HepG2 (cell line): ENCODE results near the gene ADAMTS16. TPM values are rescaled to one million over a fixed set of nuclear protein-coding genes. Genes with fewer than 3 reads are reported as not detected.

Source experiments
- ARNT2 ChIP-seq: sonication (generic); formaldehyde crosslinking; IDR thresholded peaks from 2 replicates; pipeline ENCODE4 v1.8.0; 2022; ENCODE audit warnings: mild to moderate bottlenecking, low read depth, missing genetic modification reagents, moderate library complexity
- CCAR2 ChIP-seq: fragments of 200-400 bp; formaldehyde crosslinking; optimal IDR thresholded peaks from 2 replicates; pipeline ENCODE3; 2018; ENCODE audit warnings: low read depth, mild to moderate bottlenecking, low read length, moderate library complexity
- CEBPG ChIP-seq: IDR thresholded peaks from 2 replicates; pipeline ENCODE4 v1.6.1; 2016
- SMAD3 ChIP-seq: sonication (generic); formaldehyde crosslinking; IDR thresholded peaks from 2 replicates; pipeline ENCODE4 v1.4.0; 2020; ENCODE audit warnings: missing genetic modification reagents
- ZNF331 ChIP-seq: sonication (generic); formaldehyde crosslinking; IDR thresholded peaks from 2 replicates; pipeline ENCODE4 v1.4.0; 2020; ENCODE audit warnings: missing genetic modification reagents
- ZNF335 ChIP-seq: sonication (generic); formaldehyde crosslinking; IDR thresholded peaks from 2 replicates; pipeline ENCODE4 v1.4.0; 2020; ENCODE audit warnings: missing genetic modification reagents
- ZNF558 ChIP-seq: sonication (generic); formaldehyde crosslinking; IDR thresholded peaks from 2 replicates; pipeline ENCODE4 v1.9.0; 2022; ENCODE audit warnings: mild to moderate bottlenecking, missing genetic modification reagents, borderline replicate concordance
- ZNF614 ChIP-seq: IDR thresholded peaks from 2 replicates; pipeline ENCODE4 v1.6.1; 2018; ENCODE audit warnings: missing biosample characterization, missing genetic modification reagents, inconsistent platforms, borderline replicate concordance
- polyA plus RNA-seq, 8 experiments: library from polyadenylated mRNA; depleted of rRNA in 3 of 8; stranded (reverse) in 7 of 8; unstranded in 1 of 8; fragments of >200 nt; fragmentation: Illumina TruSeq in 4 of 8; extraction: Trizol in 4 of 8; gene quantifications; 2 replicates each; pipeline versions ENCODE4 v1.2.1 to v1.2.3, GENCODE V29; 2011 to 2016; ENCODE audit warnings: low read depth in 4 of 8, missing spikeins in 1 of 8, mixed read lengths in 1 of 8; ENCODE audit not compliant: insufficient read depth in 1 of 8
- total RNA-seq, 5 experiments: library from RNA; depleted of rRNA; stranded (reverse); fragments of >200 nt; fragmentation: Illumina TruSeq; extraction: Trizol; gene quantifications; 2 replicates each; pipeline ENCODE4 v1.2.3, GENCODE V29; 2016; ENCODE audit warnings: low read depth in 1 of 5
- TF ChIP-seq, protein P1 (sequence below): IDR thresholded peaks from 2 replicates; pipeline ENCODE4 v1.6.1; 2016; ENCODE audit warnings: low read depth, missing genetic modification reagents, missing compliant biosample characterization
- TF ChIP-seq, protein P2 (sequence below): sonication (generic); formaldehyde crosslinking; IDR thresholded peaks from 2 replicates; pipeline ENCODE4 v1.4.0; 2020; ENCODE audit warnings: missing genetic modification reagents
- TF ChIP-seq, protein P3 (sequence below): sonication (generic); formaldehyde crosslinking; IDR thresholded peaks from 2 replicates; pipeline ENCODE4 v1.5.0; 2020; ENCODE audit warnings: missing genetic modification reagents
- TF ChIP-seq, protein P4 (sequence below): IDR thresholded peaks from 2 replicates; pipeline ENCODE4 v1.6.1; 2012; ENCODE audit warnings: low read length, improper control_type of control experiment
- TF ChIP-seq, protein P5 (sequence below): sonication (generic); formaldehyde crosslinking; IDR thresholded peaks from 2 replicates; pipeline ENCODE4 v1.8.0; 2022; ENCODE audit warnings: mild to moderate bottlenecking, missing genetic modification reagents, moderate library complexity

ADAMTS16 gene
- total and polyA plus RNA-seq, 2 of the 13 experiments (the other 11 are each of a cell fraction or from before 2014, with no cell fraction given) = 0.02 to 0.03 TPM

DNA sequence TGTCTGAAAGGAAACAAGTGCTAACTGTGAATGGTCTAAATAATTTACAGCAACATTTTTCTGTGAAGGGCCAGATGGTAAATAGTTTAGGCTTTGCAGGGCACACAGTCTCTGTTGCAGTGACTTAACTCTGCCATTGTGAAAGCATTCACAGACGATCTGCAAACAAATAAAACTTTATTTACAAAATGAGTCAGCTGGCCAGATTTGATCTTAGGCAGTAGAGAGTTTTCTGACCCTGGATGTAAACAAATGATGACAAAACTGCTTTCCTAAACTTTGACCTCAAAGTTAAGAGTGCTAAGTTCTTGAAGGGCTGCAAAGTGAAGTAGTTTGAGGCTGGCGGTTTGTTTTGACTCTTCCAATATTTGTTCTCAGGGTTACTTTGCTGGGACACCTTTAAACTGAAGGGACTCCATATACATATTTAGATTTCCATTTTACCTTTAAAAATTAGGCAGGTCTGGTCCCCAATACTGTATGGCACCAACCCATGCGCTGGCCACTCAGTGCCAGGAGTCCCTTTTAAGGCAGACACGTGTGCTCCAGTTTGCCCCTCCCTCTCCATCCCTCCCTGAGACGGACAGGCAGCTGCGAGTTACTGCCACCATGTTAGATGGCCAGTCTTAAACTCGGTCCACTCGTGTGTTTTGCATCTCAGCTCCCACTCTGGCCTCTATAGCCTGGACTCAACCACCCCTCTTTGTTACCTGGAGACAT lies 4.0 kb upstream of the ADAMTS16 start (continued):
- peak; percentile 86; the same call in 1 of the 2 replicates for TF ChIP-seq SMAD3 (CRISPR knock-in tag)
- TF ChIP-seq, protein P1, sequence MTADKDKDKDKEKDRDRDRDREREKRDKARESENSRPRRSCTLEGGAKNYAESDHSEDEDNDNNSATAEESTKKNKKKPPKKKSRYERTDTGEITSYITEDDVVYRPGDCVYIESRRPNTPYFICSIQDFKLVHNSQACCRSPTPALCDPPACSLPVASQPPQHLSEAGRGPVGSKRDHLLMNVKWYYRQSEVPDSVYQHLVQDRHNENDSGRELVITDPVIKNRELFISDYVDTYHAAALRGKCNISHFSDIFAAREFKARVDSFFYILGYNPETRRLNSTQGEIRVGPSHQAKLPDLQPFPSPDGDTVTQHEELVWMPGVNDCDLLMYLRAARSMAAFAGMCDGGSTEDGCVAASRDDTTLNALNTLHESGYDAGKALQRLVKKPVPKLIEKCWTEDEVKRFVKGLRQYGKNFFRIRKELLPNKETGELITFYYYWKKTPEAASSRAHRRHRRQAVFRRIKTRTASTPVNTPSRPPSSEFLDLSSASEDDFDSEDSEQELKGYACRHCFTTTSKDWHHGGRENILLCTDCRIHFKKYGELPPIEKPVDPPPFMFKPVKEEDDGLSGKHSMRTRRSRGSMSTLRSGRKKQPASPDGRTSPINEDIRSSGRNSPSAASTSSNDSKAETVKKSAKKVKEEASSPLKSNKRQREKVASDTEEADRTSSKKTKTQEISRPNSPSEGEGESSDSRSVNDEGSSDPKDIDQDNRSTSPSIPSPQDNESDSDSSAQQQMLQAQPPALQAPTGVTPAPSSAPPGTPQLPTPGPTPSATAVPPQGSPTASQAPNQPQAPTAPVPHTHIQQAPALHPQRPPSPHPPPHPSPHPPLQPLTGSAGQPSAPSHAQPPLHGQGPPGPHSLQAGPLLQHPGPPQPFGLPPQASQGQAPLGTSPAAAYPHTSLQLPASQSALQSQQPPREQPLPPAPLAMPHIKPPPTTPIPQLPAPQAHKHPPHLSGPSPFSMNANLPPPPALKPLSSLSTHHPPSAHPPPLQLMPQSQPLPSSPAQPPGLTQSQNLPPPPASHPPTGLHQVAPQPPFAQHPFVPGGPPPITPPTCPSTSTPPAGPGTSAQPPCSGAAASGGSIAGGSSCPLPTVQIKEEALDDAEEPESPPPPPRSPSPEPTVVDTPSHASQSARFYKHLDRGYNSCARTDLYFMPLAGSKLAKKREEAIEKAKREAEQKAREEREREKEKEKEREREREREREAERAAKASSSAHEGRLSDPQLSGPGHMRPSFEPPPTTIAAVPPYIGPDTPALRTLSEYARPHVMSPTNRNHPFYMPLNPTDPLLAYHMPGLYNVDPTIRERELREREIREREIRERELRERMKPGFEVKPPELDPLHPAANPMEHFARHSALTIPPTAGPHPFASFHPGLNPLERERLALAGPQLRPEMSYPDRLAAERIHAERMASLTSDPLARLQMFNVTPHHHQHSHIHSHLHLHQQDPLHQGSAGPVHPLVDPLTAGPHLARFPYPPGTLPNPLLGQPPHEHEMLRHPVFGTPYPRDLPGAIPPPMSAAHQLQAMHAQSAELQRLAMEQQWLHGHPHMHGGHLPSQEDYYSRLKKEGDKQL (CRISPR knock-in tag) = peak; percentile 86
- 0 out of 2 replicates have a peak, but pooled peaks have one; percentile 17 for TF ChIP-seq ARNT2
- TF ChIP-seq, protein P2, sequence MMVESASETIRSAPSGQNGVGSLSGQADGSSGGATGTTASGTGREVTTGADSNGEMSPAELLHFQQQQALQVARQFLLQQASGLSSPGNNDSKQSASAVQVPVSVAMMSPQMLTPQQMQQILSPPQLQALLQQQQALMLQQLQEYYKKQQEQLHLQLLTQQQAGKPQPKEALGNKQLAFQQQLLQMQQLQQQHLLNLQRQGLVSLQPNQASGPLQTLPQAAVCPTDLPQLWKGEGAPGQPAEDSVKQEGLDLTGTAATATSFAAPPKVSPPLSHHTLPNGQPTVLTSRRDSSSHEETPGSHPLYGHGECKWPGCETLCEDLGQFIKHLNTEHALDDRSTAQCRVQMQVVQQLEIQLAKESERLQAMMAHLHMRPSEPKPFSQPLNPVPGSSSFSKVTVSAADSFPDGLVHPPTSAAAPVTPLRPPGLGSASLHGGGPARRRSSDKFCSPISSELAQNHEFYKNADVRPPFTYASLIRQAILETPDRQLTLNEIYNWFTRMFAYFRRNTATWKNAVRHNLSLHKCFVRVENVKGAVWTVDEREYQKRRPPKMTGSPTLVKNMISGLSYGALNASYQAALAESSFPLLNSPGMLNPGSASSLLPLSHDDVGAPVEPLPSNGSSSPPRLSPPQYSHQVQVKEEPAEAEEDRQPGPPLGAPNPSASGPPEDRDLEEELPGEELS = peak; percentile 94
- TF ChIP-seq, protein P3, sequence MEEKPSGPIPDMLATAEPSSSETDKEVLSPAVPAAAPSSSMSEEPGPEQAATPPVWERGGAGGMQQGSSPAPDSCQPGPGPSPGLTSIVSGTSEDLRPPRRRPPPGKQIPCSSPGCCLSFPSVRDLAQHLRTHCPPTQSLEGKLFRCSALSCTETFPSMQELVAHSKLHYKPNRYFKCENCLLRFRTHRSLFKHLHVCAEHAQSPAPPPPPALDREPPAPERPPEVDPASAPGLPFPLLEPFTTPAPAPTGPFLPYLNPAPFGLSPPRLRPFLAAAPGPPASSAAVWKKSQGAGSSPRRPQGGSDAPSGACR = 0 out of 2 replicates have a peak, but pooled peaks have one; percentile 50
- peak; percentile 90 for TF ChIP-seq ZNF335 (CRISPR knock-in tag)
- TF ChIP-seq, protein P4, sequence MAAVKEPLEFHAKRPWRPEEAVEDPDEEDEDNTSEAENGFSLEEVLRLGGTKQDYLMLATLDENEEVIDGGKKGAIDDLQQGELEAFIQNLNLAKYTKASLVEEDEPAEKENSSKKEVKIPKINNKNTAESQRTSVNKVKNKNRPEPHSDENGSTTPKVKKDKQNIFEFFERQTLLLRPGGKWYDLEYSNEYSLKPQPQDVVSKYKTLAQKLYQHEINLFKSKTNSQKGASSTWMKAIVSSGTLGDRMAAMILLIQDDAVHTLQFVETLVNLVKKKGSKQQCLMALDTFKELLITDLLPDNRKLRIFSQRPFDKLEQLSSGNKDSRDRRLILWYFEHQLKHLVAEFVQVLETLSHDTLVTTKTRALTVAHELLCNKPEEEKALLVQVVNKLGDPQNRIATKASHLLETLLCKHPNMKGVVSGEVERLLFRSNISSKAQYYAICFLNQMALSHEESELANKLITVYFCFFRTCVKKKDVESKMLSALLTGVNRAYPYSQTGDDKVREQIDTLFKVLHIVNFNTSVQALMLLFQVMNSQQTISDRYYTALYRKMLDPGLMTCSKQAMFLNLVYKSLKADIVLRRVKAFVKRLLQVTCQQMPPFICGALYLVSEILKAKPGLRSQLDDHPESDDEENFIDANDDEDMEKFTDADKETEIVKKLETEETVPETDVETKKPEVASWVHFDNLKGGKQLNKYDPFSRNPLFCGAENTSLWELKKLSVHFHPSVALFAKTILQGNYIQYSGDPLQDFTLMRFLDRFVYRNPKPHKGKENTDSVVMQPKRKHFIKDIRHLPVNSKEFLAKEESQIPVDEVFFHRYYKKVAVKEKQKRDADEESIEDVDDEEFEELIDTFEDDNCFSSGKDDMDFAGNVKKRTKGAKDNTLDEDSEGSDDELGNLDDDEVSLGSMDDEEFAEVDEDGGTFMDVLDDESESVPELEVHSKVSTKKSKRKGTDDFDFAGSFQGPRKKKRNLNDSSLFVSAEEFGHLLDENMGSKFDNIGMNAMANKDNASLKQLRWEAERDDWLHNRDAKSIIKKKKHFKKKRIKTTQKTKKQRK = no peak
- TF ChIP-seq, protein P5, sequence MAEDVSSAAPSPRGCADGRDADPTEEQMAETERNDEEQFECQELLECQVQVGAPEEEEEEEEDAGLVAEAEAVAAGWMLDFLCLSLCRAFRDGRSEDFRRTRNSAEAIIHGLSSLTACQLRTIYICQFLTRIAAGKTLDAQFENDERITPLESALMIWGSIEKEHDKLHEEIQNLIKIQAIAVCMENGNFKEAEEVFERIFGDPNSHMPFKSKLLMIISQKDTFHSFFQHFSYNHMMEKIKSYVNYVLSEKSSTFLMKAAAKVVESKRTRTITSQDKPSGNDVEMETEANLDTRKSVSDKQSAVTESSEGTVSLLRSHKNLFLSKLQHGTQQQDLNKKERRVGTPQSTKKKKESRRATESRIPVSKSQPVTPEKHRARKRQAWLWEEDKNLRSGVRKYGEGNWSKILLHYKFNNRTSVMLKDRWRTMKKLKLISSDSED (CRISPR knock-in tag) = no peak
- TF ChIP-seq ZNF558 (CRISPR knock-in tag) = no peak
- 0 out of 2 replicates have a peak, but pooled peaks have one; percentile 57 for TF ChIP-seq ZNF331 (CRISPR knock-in tag)
- TF ChIP-seq CEBPG (CRISPR knock-in tag) = peak; percentile 61
- peak; percentile 89; the same call in 1 of the 2 replicates for TF ChIP-seq ZNF614
- no peak for TF ChIP-seq CCAR2
